HEK293 (cell line): ENCODE results near the gene HAUS8.

Experiments
- CTCF ChIA-PET: fragments of 350-600 bp; formaldehyde crosslinking; extraction: SDS; loops from one replicate; lab custom pipeline; 2021; ENCODE audit warnings: antibody characterized with exemption; lab: Yijun Ruan, JAX
- POLR2A ChIA-PET: fragments of 300-600 bp; formaldehyde crosslinking; extraction: SDS; loops from one replicate; lab custom pipeline; 2020; ENCODE audit warnings: antibody characterized with exemption, inconsistent platforms; lab: Yijun Ruan, JAX
- H3K27ac ChIP-seq: fragments of 200-500 bp; sonication (Bioruptor generic); 2 replicates; pipeline ENCODE4 v1.5.1; 2014; ENCODE audit warnings: low read depth, low read length, control low read depth, inconsistent platforms; ENCODE audit errors: extremely low read depth
- H3K36me3 ChIP-seq, 2 experiments: fragments of 200-500 bp in 1 of 2; sonication (Bioruptor generic) in 1 of 2; 1 replicate in 1 of 2; 2 replicates in 1 of 2; pipeline ENCODE4 v1.5.1; 2014 to 2017; ENCODE audit warnings: inconsistent platforms in 2 of 2, low read length in 2 of 2; ENCODE audit not compliant: control insufficient read depth in 2 of 2, insufficient read depth in 1 of 2
- H3K4me1 ChIP-seq: fragments of 200-500 bp; sonication (Bioruptor generic); 2 replicates; pipeline ENCODE4 v1.5.1; 2014; ENCODE audit warnings: mild to moderate bottlenecking, low read length, inconsistent platforms; ENCODE audit not compliant: control insufficient read depth, insufficient read depth
- H3K4me3 ChIP-seq: 2 replicates; pipeline ENCODE4 v1.5.1; 2011; ENCODE audit warnings: low read depth, mild to moderate bottlenecking, control low read depth, low read length, moderate library complexity
- H3K9me3 ChIP-seq: fragments of 200-500 bp; sonication (Bioruptor generic); 2 replicates; pipeline ENCODE4 v1.5.1; 2014; ENCODE audit warnings: low read depth, low read length, inconsistent platforms; ENCODE audit not compliant: control insufficient read depth, insufficient read depth
- GLIS1 ChIP-seq: fragments of 450-650 bp; formaldehyde crosslinking; IDR thresholded peaks from 2 replicates; pipeline ENCODE4 v1.5.1; 2016; ENCODE audit warnings: missing biosample characterization, missing genetic modification characterization
- GLIS2 ChIP-seq: fragments of 450-650 bp; formaldehyde crosslinking; IDR thresholded peaks from 2 replicates; pipeline ENCODE4 v1.5.1; 2016; ENCODE audit warnings: missing biosample characterization, missing genetic modification characterization
- HIC1 ChIP-seq: fragments of 450-650 bp; formaldehyde crosslinking; IDR thresholded peaks from 2 replicates; pipeline ENCODE4 v1.5.1; 2016; ENCODE audit warnings: missing biosample characterization, missing genetic modification characterization
- IKZF3 ChIP-seq: fragments of 450-650 bp; IDR thresholded peaks from 2 replicates; pipeline ENCODE4 v1.5.0; 2018; ENCODE audit warnings: missing biosample characterization, mild to moderate bottlenecking, missing genetic modification characterization, moderate library complexity
- ZBTB49 ChIP-seq: fragments of 450-650 bp; formaldehyde crosslinking; IDR thresholded peaks from 2 replicates; pipeline ENCODE4 v1.5.1; 2016; ENCODE audit warnings: missing biosample characterization, missing genetic modification characterization, low read depth
- ZFP69B ChIP-seq: fragments of 450-650 bp; formaldehyde crosslinking; IDR thresholded peaks from 2 replicates; pipeline ENCODE4 v1.5.1; 2016; ENCODE audit warnings: missing biosample characterization, missing genetic modification characterization
- ZNF138 ChIP-seq: fragments of 450-650 bp; formaldehyde crosslinking; IDR thresholded peaks from 2 replicates; pipeline ENCODE4 v1.5.1; 2016; ENCODE audit warnings: missing biosample characterization, missing genetic modification characterization, borderline replicate concordance
- ZNF184 ChIP-seq: fragments of 450-650 bp; IDR thresholded peaks from 2 replicates; pipeline ENCODE4 v1.5.1; 2018; ENCODE audit warnings: missing biosample characterization, mild to moderate bottlenecking, missing genetic modification characterization
- ZNF221 ChIP-seq: fragments of 450-650 bp; formaldehyde crosslinking; IDR thresholded peaks from 2 replicates; pipeline ENCODE4 v1.5.1; 2017; ENCODE audit warnings: missing biosample characterization, missing genetic modification characterization, borderline replicate concordance
- ZNF223 ChIP-seq: fragments of 450-650 bp; formaldehyde crosslinking; IDR thresholded peaks from 2 replicates; pipeline ENCODE4 v1.5.1; 2016; ENCODE audit warnings: missing biosample characterization, missing genetic modification characterization
- ZNF24 ChIP-seq: fragments of 450-650 bp; formaldehyde crosslinking; IDR thresholded peaks from 2 replicates; pipeline ENCODE4 v1.5.1; 2016; ENCODE audit warnings: missing biosample characterization, missing genetic modification characterization
- ZNF266 ChIP-seq: fragments of 450-650 bp; formaldehyde crosslinking; IDR thresholded peaks from 2 replicates; pipeline ENCODE4 v1.5.1; 2016; ENCODE audit warnings: missing biosample characterization, missing genetic modification characterization, low read depth
- ZNF274 ChIP-seq, 2 experiments: fragments of 200-500 bp in 1 of 2; fragments of 450-650 bp in 1 of 2; sonication (Bioruptor generic) in 1 of 2; formaldehyde crosslinking in 1 of 2; IDR thresholded peaks; 2 replicates each; pipeline versions ENCODE4 v1.5.1 to v1.6.1; 2014 to 2016; ENCODE audit warnings: borderline replicate concordance in 1 of 2, inconsistent platforms in 1 of 2, low read length in 1 of 2, missing biosample characterization in 1 of 2, missing genetic modification characterization in 1 of 2
- ZNF335 ChIP-seq: fragments of 450-650 bp; formaldehyde crosslinking; conservative IDR thresholded peaks from 2 replicates; pipeline ENCODE4 v1.5.1; 2016; ENCODE audit warnings: missing biosample characterization, missing genetic modification characterization
- ZNF350 ChIP-seq: fragments of 450-650 bp; formaldehyde crosslinking; IDR thresholded peaks from 2 replicates; pipeline ENCODE4 v1.5.0; 2017; ENCODE audit warnings: missing biosample characterization, mild to moderate bottlenecking, missing genetic modification characterization
- ZNF433 ChIP-seq: fragments of 450-650 bp; formaldehyde crosslinking; IDR thresholded peaks from 2 replicates; pipeline ENCODE4 v1.5.1; 2016; ENCODE audit warnings: missing biosample characterization, missing genetic modification characterization, low read depth
- ZNF514 ChIP-seq: fragments of 450-650 bp; formaldehyde crosslinking; IDR thresholded peaks from 2 replicates; pipeline ENCODE4 v1.5.1; 2016; ENCODE audit warnings: missing biosample characterization, missing genetic modification characterization
- ZNF529 ChIP-seq: fragments of 450-650 bp; formaldehyde crosslinking; IDR thresholded peaks from 2 replicates; pipeline ENCODE4 v1.5.1; 2017; ENCODE audit warnings: missing genetic modification characterization, missing biosample characterization; ENCODE audit not compliant: insufficient replicate concordance
- ZNF580 ChIP-seq: fragments of 450-650 bp; formaldehyde crosslinking; IDR thresholded peaks from 2 replicates; pipeline ENCODE4 v1.5.1; 2016; ENCODE audit warnings: missing biosample characterization, missing genetic modification characterization
- ZNF610 ChIP-seq: fragments of 450-650 bp; formaldehyde crosslinking; IDR thresholded peaks from 2 replicates; pipeline ENCODE4 v1.5.1; 2016; ENCODE audit warnings: missing biosample characterization, missing genetic modification characterization, borderline replicate concordance
- ZNF621 ChIP-seq: fragments of 450-650 bp; formaldehyde crosslinking; IDR thresholded peaks from 2 replicates; pipeline ENCODE4 v1.5.1; 2017; ENCODE audit warnings: missing biosample characterization, missing genetic modification characterization
- ZNF629 ChIP-seq: fragments of 450-650 bp; formaldehyde crosslinking; IDR thresholded peaks from 2 replicates; pipeline ENCODE4 v1.5.1; 2017; ENCODE audit warnings: missing biosample characterization, missing genetic modification characterization
- ZNF654 ChIP-seq: fragments of 450-650 bp; formaldehyde crosslinking; IDR thresholded peaks from 2 replicates; pipeline ENCODE4 v1.5.1; 2016; ENCODE audit warnings: low read depth, missing biosample characterization, missing genetic modification characterization
- ZNF677 ChIP-seq: fragments of 450-650 bp; IDR thresholded peaks from 2 replicates; pipeline ENCODE4 v1.5.0; 2018; ENCODE audit warnings: missing biosample characterization, mild to moderate bottlenecking, missing genetic modification characterization, moderate library complexity
- ZNF692 ChIP-seq: fragments of 450-650 bp; formaldehyde crosslinking; IDR thresholded peaks from 2 replicates; pipeline ENCODE4 v1.5.1; 2016; ENCODE audit warnings: missing biosample characterization, missing genetic modification characterization
- ZNF707 ChIP-seq: fragments of 450-650 bp; formaldehyde crosslinking; IDR thresholded peaks from 2 replicates; pipeline ENCODE4 v1.5.1; 2016; ENCODE audit warnings: missing biosample characterization, missing genetic modification characterization

The HAUS8 gene

GRCh38 chr19:17104679-17105078 is 29.4 kb upstream of the HAUS8 start:
- TF ChIP-seq ZNF529 (tag by site-specific recombination) (no peak), ZNF580 (tag by site-specific recombination) (no peak), ZNF184 (tag by site-specific recombination) (no peak), GLIS2 (tag by site-specific recombination) (no peak), ZFP69B (no peak), ZNF654 (tag by site-specific recombination) (no peak), ZNF629 (no peak), ZNF621 (tag by site-specific recombination) (no peak), ZNF138 (no peak), ZNF221 (tag by site-specific recombination) (no peak), ZNF610 (tag by site-specific recombination) (no peak), ZBTB49 (no peak), ZNF24 (tag by site-specific recombination) (no peak)
- no peak overlapping the region for H3K27ac ChIP-seq
- CTCF ChIA-PET: no interaction called here
- peaks cover 10% of the 10 kb centered on the region; the same call in 1 of the 2 replicates for H3K4me1 ChIP-seq
- POLR2A ChIA-PET: interaction anchor here (1.0 kb wide), 1 partner anchor 110 kb away, joined by 4 read pairs; the partner anchor contains the start of gene USE1
- H3K9me3 ChIP-seq: no peaks in the 10 kb centered on the region
- peaks cover 7 to 20% of the 10 kb centered on the region in 2 experiments; a peak in 2 of 3 replicates for H3K36me3 ChIP-seq
- H3K4me3 ChIP-seq: no peak overlapping the region

GRCh38 chr19:17103177-17103576 is 27.9 kb upstream of the HAUS8 start:
- H3K9me3 ChIP-seq: no peaks in the 10 kb centered on the region
- H3K27ac ChIP-seq: no peak overlapping the region
- peaks cover 7 to 20% of the 10 kb centered on the region in 2 experiments; a peak in 2 of 3 replicates for H3K36me3 ChIP-seq
- ChIA-PET CTCF (interaction anchor here (0.6 to 1.0 kb wide), 5 partner anchors 11 to 1512 kb away, joined by 3 read pairs; no protein-coding TSS in a partner anchor), POLR2A (interaction anchor here (0.9 kb wide), 1 partner anchor 27 kb away, joined by 4 read pairs; no protein-coding TSS in a partner anchor)
- peaks cover 7% of the 10 kb centered on the region; the same call in 1 of the 2 replicates for H3K4me1 ChIP-seq
- no peak overlapping the region for H3K4me3 ChIP-seq
- TF ChIP-seq ZNF514: no peak
- TF ChIP-seq ZNF677 (tag by site-specific recombination): no peak
- TF ChIP-seq HIC1 (tag by site-specific recombination): no peak
- TF ChIP-seq IKZF3: peak; percentile 62; the same call in 1 of the 2 replicates
- no peak for TF ChIP-seq ZNF223 (tag by site-specific recombination)
- no peak for TF ChIP-seq ZNF274 (IDR thresholded peaks at IDR 0.05; ENCODE audit: low read length)
- TF ChIP-seq ZNF274 (tag by site-specific recombination; IDR thresholded peaks at IDR 0.05; ENCODE audit: borderline replicate concordance): no peak
- TF ChIP-seq ZNF692 (tag by site-specific recombination): no peak
- no peak for TF ChIP-seq GLIS1 (tag by site-specific recombination)
- no peak for TF ChIP-seq ZNF350 (tag by site-specific recombination)
- TF ChIP-seq ZNF266: peak; percentile 100
- no peak for TF ChIP-seq ZNF433 (tag by site-specific recombination)
- TF ChIP-seq ZNF707 (tag by site-specific recombination): no peak
- no peak for TF ChIP-seq ZNF335 (tag by site-specific recombination)
